ENCODE data around the gene GRIA2.

Gene GRIA2

GRCh38 chr4:157290622-157291021, 70.1 kb downstream of the GRIA2 start:
- TF ChIP-seq POLR2A (IDR thresholded peaks at IDR 0.05; ENCODE audit: low read depth, low read length) (no peak), TAF1 (IDR thresholded peaks at IDR 0.05; ENCODE audit: low read depth, low read length) (no peak), POLR2AphosphoS5 (IDR thresholded peaks at IDR 0.05; ENCODE audit: low read depth, low read length) (no peak), SPI1 (IDR thresholded peaks at IDR 0.05; ENCODE audit: low read depth, low read length) (no peak), PAX5 (IDR thresholded peaks at IDR 0.05; ENCODE audit: insufficient read depth, low read length, severe bottlenecking) (no peak), POU2F2 (IDR thresholded peaks at IDR 0.05; ENCODE audit: low read depth, low read length) (no peak)
- DNase-seq (ENCODE audit: insufficient read length, low spot score), result no peak
- FAIRE-seq, result no peak

DNA sequence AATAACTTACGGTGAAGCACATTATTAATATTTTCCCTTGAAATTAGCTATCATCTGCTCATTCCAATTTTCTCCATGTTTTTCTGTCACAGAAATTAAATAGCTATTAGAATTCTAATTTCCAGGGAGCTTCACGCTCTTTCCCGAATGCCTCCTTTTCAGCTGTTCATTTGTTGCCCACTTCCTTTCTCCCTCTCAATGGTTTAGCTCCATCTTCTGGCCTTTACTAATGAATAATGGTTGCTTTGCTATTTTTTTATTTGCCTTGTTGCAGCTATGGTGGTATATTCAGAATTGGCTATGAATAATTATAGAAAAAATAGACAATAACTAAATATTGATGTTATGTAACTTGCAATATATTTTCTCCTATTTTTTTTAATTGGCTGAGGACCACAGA, 70.5 kb downstream of the GRIA2 start:
- FAIRE-seq (no peak), DNase-seq (ENCODE audit: insufficient read length, low spot score) (no peak)
- TF ChIP-seq TAF1 (IDR thresholded peaks at IDR 0.05; ENCODE audit: low read depth, low read length), result no peak
- no peak for TF ChIP-seq PAX5 (IDR thresholded peaks at IDR 0.05; ENCODE audit: insufficient read depth, low read length, severe bottlenecking)
- TF ChIP-seq POLR2AphosphoS5 (IDR thresholded peaks at IDR 0.05; ENCODE audit: low read depth, low read length), result no peak

GRCh38 chr4:157293673-157294072, 73.1 kb downstream of the GRIA2 start:
- TF ChIP-seq POLR2A (IDR thresholded peaks at IDR 0.05; ENCODE audit: low read depth, low read length) (no peak), PAX5 (IDR thresholded peaks at IDR 0.05; ENCODE audit: insufficient read depth, low read length, severe bottlenecking) (no peak), POLR2AphosphoS5 (IDR thresholded peaks at IDR 0.05; ENCODE audit: low read depth, low read length) (no peak), TAF1 (IDR thresholded peaks at IDR 0.05; ENCODE audit: low read depth, low read length) (no peak), SPI1 (IDR thresholded peaks at IDR 0.05; ENCODE audit: low read depth, low read length) (no peak), POU2F2 (IDR thresholded peaks at IDR 0.05; ENCODE audit: low read depth, low read length) (no peak)
- FAIRE-seq (no peak), DNase-seq (ENCODE audit: insufficient read length, low spot score) (no peak)

DNA sequence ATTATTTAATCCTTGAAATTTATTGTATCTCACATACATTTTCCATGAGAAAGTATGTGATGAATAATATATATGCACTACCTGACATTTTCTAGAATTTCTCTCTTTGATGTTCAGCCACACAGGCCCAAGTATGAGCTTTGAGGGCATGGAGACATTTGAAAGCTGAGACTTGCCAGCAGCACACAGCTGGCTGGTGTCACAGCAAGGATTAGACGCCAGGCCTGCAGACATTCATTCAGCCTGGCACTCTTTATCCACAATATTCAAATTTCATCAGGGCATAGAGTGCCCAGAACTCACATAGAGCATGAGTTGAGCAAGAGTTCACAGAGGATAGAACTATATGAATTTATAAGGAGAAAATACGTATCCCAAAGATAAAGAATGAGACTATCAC, 74.0 kb downstream of the GRIA2 start:
- DNase-seq (ENCODE audit: insufficient read length, low spot score) (no peak), FAIRE-seq (no peak)
- TF ChIP-seq TAF1 (IDR thresholded peaks at IDR 0.05; ENCODE audit: low read depth, low read length) (no peak), SPI1 (IDR thresholded peaks at IDR 0.05; ENCODE audit: low read depth, low read length) (no peak), POU2F2 (IDR thresholded peaks at IDR 0.05; ENCODE audit: low read depth, low read length) (no peak), POLR2AphosphoS5 (IDR thresholded peaks at IDR 0.05; ENCODE audit: low read depth, low read length) (no peak)

- FAIRE-seq, result no peak
- no peak for TF ChIP-seq POLR2AphosphoS5 (IDR thresholded peaks at IDR 0.05; ENCODE audit: low read depth, low read length)
- no peak for TF ChIP-seq SPI1 (IDR thresholded peaks at IDR 0.05; ENCODE audit: low read depth, low read length)
- no peak for TF ChIP-seq POLR2A (IDR thresholded peaks at IDR 0.05; ENCODE audit: low read depth, low read length)
- TF ChIP-seq POU2F2 (IDR thresholded peaks at IDR 0.05; ENCODE audit: low read depth, low read length), result no peak
- TF ChIP-seq PAX5 (IDR thresholded peaks at IDR 0.05; ENCODE audit: insufficient read depth, low read length, severe bottlenecking), result no peak
- no peak for TF ChIP-seq TAF1 (IDR thresholded peaks at IDR 0.05; ENCODE audit: low read depth, low read length)
- no peak for DNase-seq (ENCODE audit: insufficient read length, low spot score)
Observed at GRCh38 chr4:157300701-157301100, 80.2 kb downstream of the GRIA2 start.

DNA sequence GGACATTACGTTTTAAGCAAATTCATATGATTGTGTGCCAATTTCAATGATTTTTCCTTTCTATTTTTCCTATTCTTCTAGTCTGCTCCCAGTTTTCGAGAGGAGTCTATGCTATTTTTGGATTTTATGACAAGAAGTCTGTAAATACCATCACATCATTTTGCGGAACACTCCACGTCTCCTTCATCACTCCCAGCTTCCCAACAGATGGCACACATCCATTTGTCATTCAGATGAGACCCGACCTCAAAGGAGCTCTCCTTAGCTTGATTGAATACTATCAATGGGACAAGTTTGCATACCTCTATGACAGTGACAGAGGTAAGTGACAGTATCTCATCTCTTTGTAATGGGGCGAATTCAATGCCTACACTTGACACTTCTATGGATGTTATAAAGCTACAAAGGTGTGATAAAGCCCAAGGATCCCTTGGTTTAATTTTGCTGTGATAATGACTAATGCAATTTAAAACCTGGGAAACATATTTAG, 83.0 kb downstream of the GRIA2 start:
- FAIRE-seq (no peak), DNase-seq (ENCODE audit: insufficient read length, low spot score) (no peak)
- TF ChIP-seq POU2F2 (IDR thresholded peaks at IDR 0.05; ENCODE audit: low read depth, low read length) (no peak), TAF1 (IDR thresholded peaks at IDR 0.05; ENCODE audit: low read depth, low read length) (no peak), SPI1 (IDR thresholded peaks at IDR 0.05; ENCODE audit: low read depth, low read length) (no peak)

- no peak for DNase-seq (ENCODE audit: insufficient read length, low spot score)
- FAIRE-seq, result no peak
Observed at GRCh38 chr4:157304769-157305168, 84.2 kb downstream of the GRIA2 start.

GRCh38 chr4:157312702-157313101, 92.2 kb downstream of the GRIA2 start:
- FAIRE-seq, result no peak

More at GRCh38 chr4:157304769-157305168, 84.2 kb downstream of the GRIA2 start:
- TF ChIP-seq POLR2A (IDR thresholded peaks at IDR 0.05; ENCODE audit: low read depth, low read length) (no peak), SPI1 (IDR thresholded peaks at IDR 0.05; ENCODE audit: low read depth, low read length) (no peak), TAF1 (IDR thresholded peaks at IDR 0.05; ENCODE audit: low read depth, low read length) (no peak), POLR2AphosphoS5 (IDR thresholded peaks at IDR 0.05; ENCODE audit: low read depth, low read length) (no peak), PAX5 (IDR thresholded peaks at IDR 0.05; ENCODE audit: insufficient read depth, low read length, severe bottlenecking) (no peak), POU2F2 (IDR thresholded peaks at IDR 0.05; ENCODE audit: low read depth, low read length) (no peak)

DNA sequence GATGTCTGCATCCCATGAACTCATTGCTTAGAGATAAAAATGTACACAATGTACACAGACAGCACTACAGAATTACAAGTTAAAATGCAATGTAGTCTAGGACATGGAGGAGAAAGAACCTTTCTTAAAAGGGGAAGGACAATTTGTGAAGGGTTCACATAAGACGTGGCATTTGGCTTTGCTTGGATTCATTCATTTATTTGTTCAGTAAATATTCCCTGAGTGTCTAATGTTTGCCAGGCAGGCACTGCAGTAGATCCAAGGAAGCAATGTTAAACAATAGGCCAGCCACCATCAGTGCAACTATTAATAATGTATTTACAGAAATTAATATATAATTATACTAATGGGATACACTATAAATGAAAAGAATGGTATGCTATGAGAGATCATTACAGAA, 94.4 kb downstream of the GRIA2 start:
- no peak for DNase-seq (ENCODE audit: insufficient read length, low spot score)
- FAIRE-seq, result no peak
- TF ChIP-seq SPI1 (IDR thresholded peaks at IDR 0.05; ENCODE audit: low read depth, low read length) (no peak), POU2F2 (IDR thresholded peaks at IDR 0.05; ENCODE audit: low read depth, low read length) (no peak), TAF1 (IDR thresholded peaks at IDR 0.05; ENCODE audit: low read depth, low read length) (no peak), PAX5 (IDR thresholded peaks at IDR 0.05; ENCODE audit: insufficient read depth, low read length, severe bottlenecking) (no peak), POLR2AphosphoS5 (IDR thresholded peaks at IDR 0.05; ENCODE audit: low read depth, low read length) (no peak), POLR2A (IDR thresholded peaks at IDR 0.05; ENCODE audit: low read depth, low read length) (no peak)

More at GRCh38 chr4:157312702-157313101, 92.2 kb downstream of the GRIA2 start:
- DNase-seq (ENCODE audit: insufficient read length, low spot score), result no peak
- TF ChIP-seq PAX5 (IDR thresholded peaks at IDR 0.05; ENCODE audit: insufficient read depth, low read length, severe bottlenecking) (no peak), POLR2A (IDR thresholded peaks at IDR 0.05; ENCODE audit: low read depth, low read length) (no peak), SPI1 (IDR thresholded peaks at IDR 0.05; ENCODE audit: low read depth, low read length) (no peak), TAF1 (IDR thresholded peaks at IDR 0.05; ENCODE audit: low read depth, low read length) (no peak), POU2F2 (IDR thresholded peaks at IDR 0.05; ENCODE audit: low read depth, low read length) (no peak), POLR2AphosphoS5 (IDR thresholded peaks at IDR 0.05; ENCODE audit: low read depth, low read length) (no peak)

DNA sequence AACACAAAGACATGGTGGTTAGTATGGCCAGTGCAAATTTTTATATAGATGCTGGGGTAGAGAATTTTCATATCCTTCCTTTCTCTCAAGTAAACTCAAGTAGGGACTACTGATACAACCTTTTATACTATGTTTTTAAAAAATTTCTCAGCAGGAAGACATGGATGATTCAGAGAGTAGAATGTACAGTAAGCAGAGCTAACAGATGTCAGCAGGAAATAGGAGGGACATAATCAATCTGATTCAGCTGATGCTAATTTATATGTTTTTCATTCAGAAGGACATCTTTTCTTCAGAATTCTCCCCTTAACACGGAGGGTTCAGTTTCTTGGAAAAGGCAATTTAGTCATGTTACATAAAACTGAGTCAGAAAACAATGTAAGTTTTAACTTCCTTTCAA, 95.4 kb downstream of the GRIA2 start:
- FAIRE-seq, result no peak
- no peak for TF ChIP-seq TAF1 (IDR thresholded peaks at IDR 0.05; ENCODE audit: low read depth, low read length)
- TF ChIP-seq SPI1 (IDR thresholded peaks at IDR 0.05; ENCODE audit: low read depth, low read length), result no peak
- no peak for TF ChIP-seq POLR2AphosphoS5 (IDR thresholded peaks at IDR 0.05; ENCODE audit: low read depth, low read length)
- no peak for TF ChIP-seq PAX5 (IDR thresholded peaks at IDR 0.05; ENCODE audit: insufficient read depth, low read length, severe bottlenecking)
- TF ChIP-seq POLR2A (IDR thresholded peaks at IDR 0.05; ENCODE audit: low read depth, low read length), result no peak
- TF ChIP-seq POU2F2 (IDR thresholded peaks at IDR 0.05; ENCODE audit: low read depth, low read length), result no peak

More for the DNA sequence above, 95.4 kb downstream of the GRIA2 start:
- DNase-seq (ENCODE audit: insufficient read length, low spot score), result no peak
